Measurements from ENCODE around the gene KLK8. TPM values are rescaled to one million over a fixed set of nuclear protein-coding genes. Genes with fewer than 3 reads are reported as not detected.

The KLK8 gene
- polyA plus RNA-seq, 3 donors from 2014 or later: not detected

- no peaks in the 10 kb centered on the region for H3K36me3 Mint-ChIP-seq
- H3K27me3 Mint-ChIP-seq (ENCODE audit: low read depth in 3 of 3): peaks cover 6 to 19% (median 9%) of the 10 kb centered on the region in 3 donors
- no peak within 1 kb of the TSS for H3K27ac Mint-ChIP-seq
- no peaks in the 10 kb centered on the region for H3K4me1 Mint-ChIP-seq
- H3K9me3 Mint-ChIP-seq: no peaks in the 10 kb centered on the region
- DNase-seq: no peak
- no peak within 1 kb of the TSS for H3K4me3 Mint-ChIP-seq
These were observed 32.0 kb downstream of the KLK8 start, which contains the start of gene KLK6 for GRCh38 chr19:50969413-50969760. Gene KLK6, minus strand, starts transcription at chr19:50969591. Its CDS starts 1,487 bp downstream, at chr19:50968104.

DNA sequence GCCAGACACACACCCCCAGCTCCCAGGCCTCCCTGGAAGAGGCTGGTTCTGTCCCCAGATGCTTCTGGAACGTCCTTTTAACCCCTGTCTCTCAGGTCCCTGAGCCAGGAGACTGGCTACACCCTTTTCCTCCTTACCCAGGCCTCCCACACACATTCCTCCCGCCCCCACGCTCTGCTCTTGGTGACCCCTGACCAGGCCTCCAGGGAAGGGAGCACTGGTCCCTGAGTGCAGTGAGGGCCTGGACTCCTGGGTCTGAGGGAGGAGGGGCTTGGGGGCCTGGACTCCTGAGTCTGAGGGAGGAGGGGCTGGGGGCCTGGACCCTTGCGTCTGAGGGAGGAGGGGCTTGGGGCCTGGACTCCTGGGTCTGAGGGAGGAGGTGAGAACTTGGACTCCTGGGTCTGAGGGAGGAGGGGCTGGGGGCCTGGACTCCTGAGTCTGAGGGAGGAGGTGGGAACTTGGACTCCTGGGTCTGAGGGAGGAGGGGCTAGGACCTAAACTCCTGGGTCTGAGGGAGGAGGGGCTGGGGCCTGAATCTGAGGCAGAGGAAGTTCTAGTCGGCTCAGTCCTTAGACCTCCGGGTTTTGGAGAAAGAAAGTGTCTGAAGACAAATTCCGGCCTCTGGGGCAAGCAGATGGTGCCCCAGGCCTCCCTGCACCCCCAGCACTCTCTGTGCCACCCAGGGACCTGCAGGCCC is 32.5 kb downstream of the KLK8 start:
- no peaks in the 10 kb centered on the region for H3K9me3 Mint-ChIP-seq
- H3K4me3 Mint-ChIP-seq: no peak overlapping the region
- no peak for DNase-seq
- no peaks in the 10 kb centered on the region for H3K36me3 Mint-ChIP-seq
- no peak overlapping the region for H3K27ac Mint-ChIP-seq
- H3K4me1 Mint-ChIP-seq: no peaks in the 10 kb centered on the region
- H3K27me3 Mint-ChIP-seq (ENCODE audit: low read depth in 3 of 3): peaks cover 6 to 21% (median 8%) of the 10 kb centered on the region in 3 donors

DNA sequence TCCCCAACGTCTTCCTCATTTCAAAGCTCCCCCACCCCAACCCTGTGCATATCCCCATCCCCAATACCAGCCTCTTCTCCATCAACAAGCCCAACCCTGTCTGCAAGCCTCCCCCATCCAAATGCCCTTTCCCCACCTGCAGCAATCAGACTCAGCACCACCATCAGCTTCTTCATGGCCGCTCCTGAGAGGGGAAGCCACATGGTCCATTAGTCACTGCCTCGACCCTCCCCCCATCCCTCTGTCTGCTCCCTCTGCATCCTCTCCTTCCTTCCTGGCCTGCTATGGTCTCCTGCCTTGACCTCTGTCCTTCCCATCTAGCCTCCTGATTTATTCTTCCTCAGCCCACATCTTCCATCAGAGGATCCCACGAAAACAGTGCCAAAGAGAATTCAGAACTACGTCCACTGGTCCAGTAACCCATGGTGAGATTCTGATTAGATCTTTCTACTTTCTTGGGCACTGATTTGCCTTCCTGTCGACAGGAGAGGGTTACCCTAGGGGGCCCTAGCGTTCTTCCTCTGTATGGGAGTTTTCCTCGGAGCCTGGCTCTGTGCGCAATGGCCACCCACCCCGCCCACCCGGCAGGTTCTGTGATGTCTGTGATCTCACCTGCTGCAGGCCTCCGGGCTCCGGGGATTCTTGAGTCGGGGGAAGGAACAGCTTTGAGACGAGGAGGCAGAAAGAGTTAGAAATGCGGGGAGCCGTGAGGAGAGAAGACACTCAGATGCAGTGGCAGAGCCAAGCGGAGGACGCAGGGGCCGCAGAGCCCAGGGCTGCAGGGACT is 33.3 kb downstream of the KLK8 start:
- H3K4me1 Mint-ChIP-seq: no peaks in the 10 kb centered on the region
- H3K4me3 Mint-ChIP-seq: no peak overlapping the region
- H3K27me3 Mint-ChIP-seq (ENCODE audit: low read depth in 3 of 3): peaks cover 4 to 23% (median 5%) of the 10 kb centered on the region in 3 donors
- H3K27ac Mint-ChIP-seq: no peak overlapping the region
- H3K36me3 Mint-ChIP-seq: no peaks in the 10 kb centered on the region
- no peaks in the 10 kb centered on the region for H3K9me3 Mint-ChIP-seq
- DNase-seq: no peak

- no peaks in the 10 kb centered on the region for H3K9me3 Mint-ChIP-seq
- peaks cover 0 to 3% (median 3%) of the 10 kb centered on the region in 3 donors for H3K36me3 Mint-ChIP-seq
- no peak for DNase-seq
- no peak overlapping the region for H3K27ac Mint-ChIP-seq
- no peak overlapping the region for H3K4me3 Mint-ChIP-seq
- peaks cover 3 to 13% (median 9%) of the 10 kb centered on the region in 3 donors for H3K27me3 Mint-ChIP-seq (ENCODE audit: low read depth in 3 of 3)
- no peaks in the 10 kb centered on the region for H3K4me1 Mint-ChIP-seq
These were observed 37.1 kb downstream of the KLK8 start for GRCh38 chr19:50964266-50964665.

- Mint-ChIP-seq H3K9me3 (no peaks in the 10 kb centered on the region), H3K4me1 (no peaks in the 10 kb centered on the region), H3K27me3 (ENCODE audit: low read depth in 3 of 3) (peaks cover 6 to 13% (median 12%) of the 10 kb centered on the region in 3 donors), H3K4me3 (no peak overlapping the region), H3K27ac (no peak overlapping the region), H3K36me3 (peaks cover 0 to 4% (median 3%) of the 10 kb centered on the region in 3 donors)
- DNase-seq: no peak
These were observed 38.0 kb downstream of the KLK8 start for GRCh38 chr19:50963381-50963780.

DNA sequence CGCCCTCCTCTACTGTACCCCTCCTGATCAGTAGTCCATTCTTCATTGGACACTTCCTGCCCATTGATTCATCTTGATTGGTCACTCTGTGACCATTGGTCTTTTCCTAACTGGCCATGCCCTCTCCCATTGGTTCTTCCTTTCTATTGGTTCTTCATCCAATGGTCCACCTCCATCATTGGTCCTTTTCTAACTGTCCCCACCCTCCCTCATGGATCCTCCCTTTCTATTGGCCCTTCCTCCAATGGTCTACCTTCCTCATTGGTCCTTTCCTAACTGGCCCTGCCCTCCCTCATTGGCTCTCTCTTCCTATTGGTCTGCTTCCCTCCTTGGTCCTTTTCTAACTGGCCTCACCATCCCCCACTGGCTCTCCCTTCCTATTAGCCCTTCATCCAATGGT is 39.2 kb downstream of the KLK8 start:
- H3K4me1 Mint-ChIP-seq: no peaks in the 10 kb centered on the region
- H3K36me3 Mint-ChIP-seq: peaks cover 0 to 4% (median 3%) of the 10 kb centered on the region in 3 donors
- H3K9me3 Mint-ChIP-seq: no peaks in the 10 kb centered on the region
- no peak overlapping the region for H3K4me3 Mint-ChIP-seq
- H3K27ac Mint-ChIP-seq: no peak overlapping the region
- no peak for DNase-seq
- peaks cover 6 to 12% (median 11%) of the 10 kb centered on the region in 3 donors for H3K27me3 Mint-ChIP-seq (ENCODE audit: low read depth in 3 of 3)

DNA sequence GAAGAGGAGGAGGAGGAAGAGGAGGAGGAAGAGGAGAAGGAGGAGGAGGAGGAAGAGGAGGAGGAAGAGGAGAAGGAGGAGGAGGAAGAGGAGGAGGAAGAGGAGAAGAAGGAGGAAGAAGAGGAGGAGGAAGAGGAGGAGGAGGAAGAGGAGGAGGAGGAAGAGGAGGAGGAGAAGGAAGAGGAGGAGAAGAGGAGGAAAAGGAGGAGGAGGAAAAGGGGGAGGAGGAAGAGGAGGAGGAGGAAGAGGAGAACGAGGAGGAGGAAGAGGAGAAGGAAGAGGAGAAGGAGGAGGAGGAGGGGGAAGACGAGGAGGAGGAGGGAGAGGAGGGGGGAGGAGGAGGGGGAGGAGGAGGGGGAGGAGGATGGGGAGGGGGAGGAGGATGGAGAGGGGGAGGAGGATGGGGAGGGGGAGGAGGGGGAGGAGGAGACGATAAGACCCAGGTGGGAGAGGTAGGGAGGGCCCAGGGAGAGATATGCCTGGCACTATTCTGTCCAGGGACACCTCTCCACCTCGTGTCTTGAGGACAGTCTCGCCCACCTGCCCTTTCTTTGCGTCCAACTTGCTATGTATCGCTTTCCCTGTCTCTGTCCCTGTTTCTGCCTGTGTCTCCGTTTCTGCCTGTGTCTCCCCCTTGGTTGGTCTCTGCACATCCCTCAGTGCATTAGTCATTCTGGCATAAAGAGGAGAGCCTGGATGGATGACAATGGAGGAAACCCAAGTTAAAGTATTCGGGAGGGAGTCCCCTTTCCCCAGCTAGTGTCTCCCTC is 41.5 kb downstream of the KLK8 start:
- no peaks in the 10 kb centered on the region for H3K4me1 Mint-ChIP-seq
- H3K27me3 Mint-ChIP-seq (ENCODE audit: low read depth in 3 of 3): peaks cover 8 to 11% (median 10%) of the 10 kb centered on the region in 3 donors
- no peak for DNase-seq
- H3K4me3 Mint-ChIP-seq: no peak overlapping the region
- peaks cover 0 to 4% (median 3%) of the 10 kb centered on the region in 3 donors for H3K36me3 Mint-ChIP-seq
- no peak overlapping the region for H3K27ac Mint-ChIP-seq
- H3K9me3 Mint-ChIP-seq: no peaks in the 10 kb centered on the region

DNA sequence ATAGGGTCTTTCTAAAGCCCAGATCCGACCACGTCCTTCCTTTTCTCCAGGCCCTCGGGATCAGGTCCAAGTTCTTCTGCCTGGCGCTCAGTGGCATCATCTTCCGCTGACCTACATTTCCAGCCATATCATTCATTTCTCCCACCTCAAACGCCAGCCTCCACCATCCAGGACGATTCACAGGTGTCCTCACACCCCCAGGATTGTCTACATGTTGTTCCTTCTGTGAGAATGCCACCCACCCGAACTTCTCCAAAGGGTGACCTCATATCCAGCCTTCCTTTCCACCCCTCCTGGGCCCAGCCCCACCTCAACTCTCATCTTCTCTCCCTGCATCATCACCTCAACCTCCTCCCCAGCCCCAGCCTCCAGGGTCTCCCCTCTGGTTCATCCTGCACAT is 43.8 kb downstream of the KLK8 start:
- no peaks in the 10 kb centered on the region for H3K4me1 Mint-ChIP-seq
- H3K36me3 Mint-ChIP-seq: peaks cover 0 to 7% (median 3%) of the 10 kb centered on the region in 3 donors
- no peaks in the 10 kb centered on the region for H3K9me3 Mint-ChIP-seq
- no peak overlapping the region for H3K4me3 Mint-ChIP-seq
- no peak for DNase-seq
- H3K27ac Mint-ChIP-seq: no peak overlapping the region
- H3K27me3 Mint-ChIP-seq (ENCODE audit: low read depth in 3 of 3): peaks cover 8 to 9% (median 8%) of the 10 kb centered on the region in 3 donors

DNA sequence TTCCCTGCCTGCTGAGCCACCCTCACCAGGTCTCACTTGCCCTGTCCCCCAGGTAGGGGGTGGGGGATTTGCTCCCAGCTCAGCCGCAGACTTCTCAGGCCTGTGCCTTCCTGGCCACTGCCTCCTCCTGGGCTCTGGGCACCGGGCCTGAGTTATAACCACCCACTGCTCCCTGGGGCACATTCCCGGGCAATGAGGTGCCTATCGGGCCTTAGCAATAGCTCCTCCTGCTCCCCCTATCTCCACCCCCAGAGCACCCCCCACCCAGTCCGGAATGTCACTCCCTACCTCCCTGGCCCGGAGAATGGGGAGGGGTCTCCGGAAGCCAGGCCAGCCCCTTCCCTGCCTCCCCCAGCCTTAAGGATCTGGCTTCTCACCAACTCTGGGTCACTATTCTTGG is 48.5 kb downstream of the KLK8 start, which contains the start of gene KLK5:
Gene KLK5 (minus strand): TSS at position 129 of the 400 bp plus-strand sequence. CDS start 381 bp downstream, outside the sequence.
- Mint-ChIP-seq H3K27ac (no peak within 1 kb of the TSS), H3K4me1 (no peaks in the 10 kb centered on the region), H3K36me3 (peaks cover 0 to 4% (median 4%) of the 10 kb centered on the region in 3 donors), H3K27me3 (ENCODE audit: low read depth in 3 of 3) (peaks cover 2 to 16% (median 8%) of the 10 kb centered on the region in 3 donors), H3K9me3 (peaks cover 0 to 3% (median 0%) of the 10 kb centered on the region in 6 donors), H3K4me3 (no peak within 1 kb of the TSS)
- DNase-seq: no peak

GRCh38 chr19:50949861-50950260 is 51.5 kb downstream of the KLK8 start:
- peaks cover 2 to 22% (median 11%) of the 10 kb centered on the region in 3 donors for H3K27me3 Mint-ChIP-seq (ENCODE audit: low read depth in 3 of 3)
- H3K9me3 Mint-ChIP-seq: peaks cover 0 to 3% (median 0%) of the 10 kb centered on the region in 6 donors
- no peak overlapping the region for H3K27ac Mint-ChIP-seq
- peaks cover 0 to 4% (median 4%) of the 10 kb centered on the region in 3 donors for H3K36me3 Mint-ChIP-seq
- DNase-seq: no peak
- no peak overlapping the region for H3K4me3 Mint-ChIP-seq
- no peaks in the 10 kb centered on the region for H3K4me1 Mint-ChIP-seq

- no peak for DNase-seq
These were observed 54.3 kb downstream of the KLK8 start for GRCh38 chr19:50947123-50947522.

More at GRCh38 chr19:50947123-50947522, 54.3 kb downstream of the KLK8 start:
- Mint-ChIP-seq H3K27ac (no peak overlapping the region), H3K9me3 (peaks cover 0 to 3% (median 0%) of the 10 kb centered on the region in 6 donors), H3K27me3 (ENCODE audit: low read depth in 3 of 3) (peaks cover 2 to 32% (median 15%) of the 10 kb centered on the region in 3 donors), H3K4me3 (no peak overlapping the region), H3K4me1 (no peaks in the 10 kb centered on the region), H3K36me3 (peaks cover 0 to 4% (median 0%) of the 10 kb centered on the region in 3 donors)
